ENCODE measurements around the gene LRP8. TPM values are rescaled to one million over a fixed set of nuclear protein-coding genes. Genes with fewer than 3 reads are reported as not detected.

LRP8 gene
- polyA plus RNA-seq, 6 donors from 2014 or later = 0.21 to 1.5 (median 0.57) TPM; not detected in 1

DNA sequence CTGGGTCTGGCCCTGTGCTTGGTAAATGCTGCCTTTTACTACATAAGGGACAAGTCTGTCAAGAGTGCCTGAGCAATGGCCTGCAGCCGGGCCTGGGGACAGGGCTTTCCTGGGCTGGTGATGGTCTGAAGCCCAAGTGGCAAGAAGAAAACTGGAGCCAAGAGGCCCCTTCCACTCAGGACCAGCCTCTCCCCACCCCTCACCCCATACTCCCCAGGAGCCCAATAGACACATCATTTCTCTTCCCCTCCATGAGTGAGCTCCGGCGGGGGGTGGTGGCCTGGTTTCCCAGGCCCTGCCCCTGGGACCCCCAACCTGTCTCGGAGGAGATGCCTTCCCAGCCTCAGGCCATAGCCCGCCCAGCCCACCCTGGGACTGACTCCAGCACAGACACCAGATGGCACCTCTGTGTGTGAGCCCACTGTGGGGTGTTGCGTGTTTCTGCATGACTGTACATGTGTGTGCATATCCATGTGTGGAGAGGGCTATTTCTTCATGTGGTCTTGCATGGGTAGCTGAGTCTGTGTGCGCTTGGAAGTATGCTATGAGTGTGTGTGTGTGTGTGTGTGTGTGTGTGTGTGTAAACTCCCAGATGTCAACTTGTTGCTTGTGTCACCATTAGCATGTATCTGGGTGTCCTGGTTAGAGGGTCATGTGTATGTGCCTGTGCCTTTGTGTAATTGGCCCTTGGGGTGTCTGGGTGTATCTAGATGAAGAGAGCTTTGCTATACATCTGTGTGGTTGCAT is 14.3 kb upstream of the LRP8 start:
- Mint-ChIP-seq H3K9me3 (no peaks in the 10 kb centered on the region), H3K36me3 (no peaks in the 10 kb centered on the region), H3K27me3 (peaks cover 0 to 8% (median 5%) of the 10 kb centered on the region in 3 donors), H3K27ac (no peak overlapping the region), H3K4me1 (peaks cover 0 to 6% (median 5%) of the 10 kb centered on the region in 3 donors), H3K4me3 (no peak overlapping the region)
- ATAC-seq (ENCODE audit: low read depth in 2 of 2) (no peak), DNase-seq (no peak)

DNA sequence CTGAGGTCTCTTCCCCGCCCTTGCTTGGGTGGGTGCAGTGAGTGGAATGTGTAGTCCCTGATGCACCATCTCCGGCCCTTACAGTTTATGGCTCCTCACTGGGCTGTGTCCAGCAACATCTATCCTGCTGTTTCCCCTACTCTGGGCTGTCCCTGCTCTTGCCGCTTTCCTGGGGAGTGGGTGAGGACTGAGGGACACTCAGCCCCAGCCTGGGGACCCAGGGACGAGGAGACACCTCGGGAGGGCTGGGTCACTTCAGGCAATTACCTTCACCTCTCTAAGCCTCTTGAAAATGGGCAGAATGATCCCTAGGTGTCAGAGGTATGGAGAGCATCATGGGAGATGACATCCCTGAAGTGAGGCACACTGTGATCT is 13.6 kb upstream of the LRP8 start:
- DNase-seq (no peak), ATAC-seq (ENCODE audit: low read depth in 2 of 2) (no peak)
- Mint-ChIP-seq H3K36me3 (no peaks in the 10 kb centered on the region), H3K4me1 (peaks cover 0 to 6% (median 5%) of the 10 kb centered on the region in 3 donors), H3K4me3 (no peak overlapping the region), H3K27ac (peak overlapping the region in 1 of 6 donors; percentile 22), H3K27me3 (peaks cover 0 to 8% (median 5%) of the 10 kb centered on the region in 3 donors), H3K9me3 (no peaks in the 10 kb centered on the region)

DNA sequence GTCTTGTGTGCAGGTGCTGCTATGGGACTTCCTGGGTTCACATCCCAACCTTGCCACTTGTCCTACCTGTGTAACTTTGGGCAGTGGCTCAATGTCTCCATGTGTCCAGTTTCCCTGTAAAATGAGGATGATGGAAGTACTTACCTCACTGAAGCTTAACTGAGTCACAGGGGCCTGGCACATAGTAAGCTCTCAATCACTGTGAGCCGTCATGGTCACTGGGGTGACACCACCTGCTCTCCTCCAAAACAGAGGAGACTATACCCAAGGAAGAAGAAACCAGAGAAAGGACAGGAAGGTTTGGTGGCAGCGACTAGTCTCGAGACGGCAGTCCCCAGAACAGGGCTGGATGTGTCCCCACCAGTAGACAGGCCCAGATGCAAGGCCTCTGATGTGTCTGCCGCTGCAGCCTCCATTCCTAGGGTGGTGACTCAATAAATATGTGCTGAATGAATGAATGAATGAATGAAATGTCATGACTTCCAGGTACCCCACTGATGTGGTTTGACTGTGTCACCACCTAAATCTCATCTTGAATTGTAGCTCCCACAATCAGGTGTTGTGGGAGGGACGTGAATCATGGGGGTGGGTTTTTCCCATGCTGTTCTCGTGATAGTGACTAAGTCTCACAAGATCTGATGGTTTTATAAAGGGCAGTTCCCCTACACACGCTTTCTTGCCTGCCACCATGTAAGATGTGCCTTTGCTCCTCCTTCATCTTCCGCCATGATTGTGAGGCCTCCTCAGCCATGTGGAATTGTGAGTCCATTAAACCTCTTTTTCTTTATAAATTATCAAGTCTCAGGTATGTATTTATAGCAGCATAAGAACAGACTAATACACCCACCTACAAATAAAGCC is 13.0 kb upstream of the LRP8 start:
- H3K4me3 Mint-ChIP-seq = no peak overlapping the region
- peaks cover 0 to 6% (median 5%) of the 10 kb centered on the region in 3 donors for H3K4me1 Mint-ChIP-seq
- DNase-seq (no peak), ATAC-seq (ENCODE audit: low read depth in 2 of 2) (no peak)
- no peaks in the 10 kb centered on the region for H3K9me3 Mint-ChIP-seq
- peaks cover 0 to 8% (median 5%) of the 10 kb centered on the region in 3 donors for H3K27me3 Mint-ChIP-seq
- H3K27ac Mint-ChIP-seq = peak overlapping the region in 1 of 6 donors; percentile 22
- no peaks in the 10 kb centered on the region for H3K36me3 Mint-ChIP-seq

DNA sequence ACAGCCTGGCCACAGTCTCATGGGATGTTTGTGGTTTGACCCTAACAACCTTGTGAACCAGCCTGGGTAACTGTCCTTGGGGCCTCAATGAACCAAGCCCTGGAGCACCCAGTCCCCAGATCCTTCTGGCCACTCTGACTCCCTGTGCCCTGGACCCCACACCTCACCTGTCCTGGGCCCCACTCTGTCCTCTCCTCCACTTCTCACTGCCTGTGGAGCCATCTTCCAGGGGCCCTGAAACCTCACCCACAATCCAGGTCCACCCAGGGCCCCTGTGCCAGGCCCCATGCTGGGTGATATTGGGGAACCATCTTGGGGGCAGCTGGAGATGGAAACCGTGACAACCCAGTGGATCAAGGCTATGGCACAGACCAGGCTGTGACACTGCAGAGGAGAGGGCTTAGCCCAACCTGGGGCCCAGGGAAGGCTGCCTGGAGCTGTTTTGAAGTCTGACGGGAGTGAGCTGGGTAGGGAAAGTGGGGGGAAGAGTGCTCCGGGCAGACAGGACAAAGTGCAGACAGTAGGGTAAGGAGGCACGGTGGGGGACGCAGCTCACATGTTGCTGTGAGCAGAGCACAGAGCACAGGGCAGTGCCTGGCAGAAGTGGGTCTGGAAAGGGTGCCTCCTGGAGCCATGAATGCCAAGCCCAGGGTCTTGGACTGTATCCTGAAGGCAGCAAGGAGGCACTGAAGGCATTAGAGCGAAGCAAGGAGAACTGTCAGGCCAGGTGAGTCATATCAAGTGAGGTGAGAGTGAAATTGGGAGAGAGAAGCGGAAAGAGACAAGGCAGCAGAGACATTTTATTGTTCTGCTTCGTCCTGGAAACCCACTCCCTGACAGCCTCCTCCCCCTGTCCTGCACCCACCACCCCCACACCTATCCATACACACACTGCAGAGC is 12.1 kb upstream of the LRP8 start:
- peaks cover 2 to 5% (median 4%) of the 10 kb centered on the region in 3 donors for H3K4me1 Mint-ChIP-seq
- H3K9me3 Mint-ChIP-seq = no peaks in the 10 kb centered on the region
- peak overlapping the region in 1 of 6 donors; percentile 62 for H3K27ac Mint-ChIP-seq
- ATAC-seq (ENCODE audit: low read depth in 2 of 2) (no peak), DNase-seq (no peak)
- peaks cover 0 to 8% (median 5%) of the 10 kb centered on the region in 3 donors for H3K27me3 Mint-ChIP-seq
- no peaks in the 10 kb centered on the region for H3K36me3 Mint-ChIP-seq
- H3K4me3 Mint-ChIP-seq = no peak overlapping the region

DNA sequence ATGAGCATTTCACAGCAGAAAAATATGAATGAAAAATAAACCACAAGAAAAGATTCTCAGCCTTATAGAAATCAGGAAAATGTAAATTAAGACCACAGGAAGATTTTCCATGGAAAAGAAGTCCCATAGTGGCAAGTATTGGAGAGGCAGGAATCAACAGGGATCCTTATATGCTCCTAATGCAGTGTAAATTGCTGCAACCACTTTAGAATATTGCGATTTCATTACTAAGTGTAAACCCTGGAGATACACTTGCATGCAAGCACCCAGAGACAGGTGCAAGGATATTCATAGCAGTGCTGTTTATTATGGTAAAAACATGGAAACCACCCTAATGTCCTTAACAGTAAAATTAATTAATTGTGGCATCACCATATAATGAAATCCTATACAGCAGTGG is 10.6 kb upstream of the LRP8 start:
- Mint-ChIP-seq H3K27me3 (peaks cover 0 to 8% (median 5%) of the 10 kb centered on the region in 3 donors), H3K4me3 (no peak overlapping the region), H3K9me3 (no peaks in the 10 kb centered on the region), H3K36me3 (no peaks in the 10 kb centered on the region), H3K4me1 (peaks cover 8 to 10% (median 10%) of the 10 kb centered on the region in 3 donors), H3K27ac (no peak overlapping the region)
- DNase-seq = no peak
- ATAC-seq (ENCODE audit: low read depth in 2 of 2) = no peak

DNA sequence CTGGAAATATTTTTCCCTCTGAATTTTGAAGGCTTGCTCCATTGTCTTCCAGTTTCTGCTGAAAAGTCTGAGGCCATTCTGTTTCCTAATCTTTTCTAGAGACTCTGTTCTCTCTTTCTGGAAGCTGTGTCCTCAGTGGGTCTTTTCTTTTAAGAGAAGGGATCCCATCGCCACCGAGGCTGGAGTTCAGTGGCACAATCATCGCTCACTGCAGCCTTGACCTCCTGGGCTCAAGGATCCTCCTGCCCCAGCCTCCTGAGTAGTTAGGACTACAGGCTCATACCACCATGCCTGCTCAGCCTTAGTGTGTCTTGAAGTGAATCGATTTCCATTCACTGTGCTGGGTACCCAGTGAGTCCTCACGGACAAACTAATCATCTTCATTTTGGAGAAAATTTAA is 9.6 kb upstream of the LRP8 start:
- no peaks in the 10 kb centered on the region for H3K36me3 Mint-ChIP-seq
- ATAC-seq (ENCODE audit: low read depth in 2 of 2) = no peak
- DNase-seq = no peak
- H3K4me3 Mint-ChIP-seq = peak overlapping the region in 1 of 8 donors; percentile 19
- no peak overlapping the region for H3K27ac Mint-ChIP-seq
- peaks cover 0 to 8% (median 5%) of the 10 kb centered on the region in 3 donors for H3K27me3 Mint-ChIP-seq
- H3K4me1 Mint-ChIP-seq = peaks cover 8 to 10% (median 10%) of the 10 kb centered on the region in 3 donors
- H3K9me3 Mint-ChIP-seq = no peaks in the 10 kb centered on the region

DNA sequence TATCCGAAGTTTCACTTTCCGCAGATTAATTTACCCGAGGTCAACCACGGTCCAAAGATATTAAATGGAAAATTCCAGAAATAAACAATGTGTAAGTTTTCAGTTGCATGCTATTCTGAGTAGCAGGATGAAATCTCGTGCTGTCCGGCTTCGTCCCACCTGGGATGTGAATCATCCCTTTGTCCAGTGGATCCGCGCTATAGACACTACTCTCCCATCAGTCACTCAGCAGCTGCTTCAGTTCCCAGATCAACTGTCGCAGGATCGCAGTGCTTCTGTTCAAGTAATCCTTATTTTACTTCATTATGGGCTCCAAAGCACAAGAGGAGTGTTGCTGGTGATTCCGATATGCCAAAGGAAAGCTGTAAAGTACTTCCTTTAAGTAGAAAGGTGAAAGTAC is 8.3 kb upstream of the LRP8 start:
- ATAC-seq (ENCODE audit: low read depth in 2 of 2) = no peak
- Mint-ChIP-seq H3K36me3 (no peaks in the 10 kb centered on the region), H3K4me1 (peaks cover 8 to 10% (median 10%) of the 10 kb centered on the region in 3 donors), H3K4me3 (peak overlapping the region in 1 of 8 donors; percentile 60), H3K9me3 (no peaks in the 10 kb centered on the region), H3K27ac (peak overlapping the region in 2 of 6 donors; percentile 28 to 34), H3K27me3 (peaks cover 0 to 8% (median 5%) of the 10 kb centered on the region in 3 donors)
- DNase-seq = no peak

DNA sequence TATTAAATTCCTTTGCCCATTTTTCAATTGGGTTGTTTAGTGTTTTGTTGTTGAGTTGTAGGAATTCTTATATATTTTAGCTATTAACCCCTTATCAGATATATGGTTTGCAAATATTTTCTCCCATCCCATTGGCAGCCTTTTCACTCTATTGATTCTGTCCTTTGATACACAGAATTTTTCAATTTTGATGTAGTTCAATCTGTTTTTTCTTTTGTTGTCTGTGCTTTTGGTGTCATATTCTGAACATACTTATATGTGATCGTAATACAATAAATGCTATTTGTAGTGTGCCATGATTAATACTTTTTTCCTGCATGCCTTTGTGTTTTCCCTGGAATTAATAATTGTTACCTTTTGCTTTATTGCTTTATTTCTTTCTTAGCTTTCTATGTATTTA is 7.8 kb upstream of the LRP8 start:
- DNase-seq (no peak), ATAC-seq (ENCODE audit: low read depth in 2 of 2) (no peak)
- peaks cover 0 to 8% (median 5%) of the 10 kb centered on the region in 3 donors for H3K27me3 Mint-ChIP-seq
- H3K36me3 Mint-ChIP-seq = no peaks in the 10 kb centered on the region
- H3K9me3 Mint-ChIP-seq = no peaks in the 10 kb centered on the region
- H3K27ac Mint-ChIP-seq = peak overlapping the region in 1 of 6 donors; percentile 28
- H3K4me3 Mint-ChIP-seq = no peak overlapping the region
- peaks cover 8 to 10% (median 10%) of the 10 kb centered on the region in 3 donors for H3K4me1 Mint-ChIP-seq

DNA sequence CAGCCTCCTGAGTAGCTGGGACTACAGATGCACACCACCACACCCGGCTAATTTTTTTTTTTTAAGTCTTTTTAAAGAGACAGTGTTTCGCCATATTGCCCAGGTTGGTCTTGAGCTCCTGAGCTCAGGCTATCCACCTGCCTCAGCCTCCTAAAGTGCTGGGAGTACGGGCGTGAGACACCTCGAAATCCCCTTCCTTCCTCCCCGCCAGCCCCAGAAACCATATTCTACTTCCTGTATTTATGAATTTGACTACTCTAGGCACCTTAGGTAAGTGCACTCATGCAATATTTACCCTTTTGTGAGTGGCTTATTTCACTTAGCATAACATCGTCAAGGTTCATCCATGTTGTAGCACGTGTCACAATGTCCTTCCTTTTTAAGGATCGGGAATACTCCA is 6.9 kb upstream of the LRP8 start:
- no peak for DNase-seq
- peak overlapping the region in 1 of 6 donors; percentile 1 for H3K27ac Mint-ChIP-seq

DNA sequence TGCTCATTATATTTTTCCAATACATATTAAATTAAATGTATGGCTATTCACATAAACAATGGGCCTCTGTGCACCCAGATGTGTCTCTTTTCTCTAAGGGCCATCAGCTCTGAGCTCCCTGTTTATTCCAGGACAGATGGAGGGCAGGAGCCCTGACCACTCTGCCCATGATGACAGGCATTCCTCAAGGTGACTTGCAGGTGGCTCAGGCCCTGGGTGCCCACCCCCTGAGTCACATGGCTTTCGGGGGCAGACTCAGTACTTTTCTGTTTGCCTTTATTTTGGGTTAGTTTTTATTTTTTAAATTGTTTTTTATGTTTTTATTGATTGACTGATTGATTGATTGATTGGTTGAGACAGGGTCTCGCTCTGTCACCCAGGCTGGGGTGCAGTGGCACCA is 6.4 kb upstream of the LRP8 start:
- ATAC-seq (ENCODE audit: low read depth in 2 of 2) = no peak
- Mint-ChIP-seq H3K4me1 (peaks cover 8 to 10% (median 10%) of the 10 kb centered on the region in 3 donors), H3K36me3 (no peaks in the 10 kb centered on the region), H3K27ac (no peak overlapping the region), H3K9me3 (no peaks in the 10 kb centered on the region), H3K27me3 (no peaks in the 10 kb centered on the region), H3K4me3 (no peak overlapping the region)
- DNase-seq = no peak

More for the DNA sequence above, 6.9 kb upstream of the LRP8 start:
- Mint-ChIP-seq H3K9me3 (no peaks in the 10 kb centered on the region), H3K36me3 (no peaks in the 10 kb centered on the region), H3K4me1 (peaks cover 8 to 10% (median 10%) of the 10 kb centered on the region in 3 donors), H3K4me3 (peak overlapping the region in 2 of 8 donors; percentile 12 to 33), H3K27me3 (no peaks in the 10 kb centered on the region)
- ATAC-seq (ENCODE audit: low read depth in 2 of 2) = peak; percentile 89 to 97

DNA sequence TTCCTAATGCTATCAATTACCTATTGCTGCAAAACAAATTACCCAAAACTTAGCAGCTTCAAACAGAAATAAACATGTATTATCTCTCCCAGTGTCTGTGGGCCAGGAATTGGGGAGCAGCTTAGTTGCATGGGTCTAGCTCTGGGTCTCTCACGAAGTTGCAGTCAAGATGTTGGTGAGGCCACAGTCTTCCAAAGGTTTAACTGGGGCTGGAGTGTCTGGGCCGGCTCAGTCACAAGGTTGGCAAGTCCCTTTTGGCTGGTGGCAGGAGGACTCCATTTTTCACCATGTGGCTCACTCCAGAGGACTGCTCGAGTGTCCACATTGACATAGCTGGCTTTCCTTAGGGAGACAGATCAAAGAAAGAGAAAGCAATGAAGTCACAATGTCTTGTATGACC is 5.0 kb upstream of the LRP8 start:
- H3K4me1 Mint-ChIP-seq = peaks cover 10 to 16% (median 11%) of the 10 kb centered on the region in 3 donors
- H3K9me3 Mint-ChIP-seq = no peaks in the 10 kb centered on the region
- no peak for ATAC-seq (ENCODE audit: low read depth in 2 of 2)
- no peaks in the 10 kb centered on the region for H3K27me3 Mint-ChIP-seq
- H3K36me3 Mint-ChIP-seq = no peaks in the 10 kb centered on the region
- H3K4me3 Mint-ChIP-seq = peak overlapping the region in 1 of 8 donors; percentile 67
- no peak for DNase-seq
- no peak overlapping the region for H3K27ac Mint-ChIP-seq

DNA sequence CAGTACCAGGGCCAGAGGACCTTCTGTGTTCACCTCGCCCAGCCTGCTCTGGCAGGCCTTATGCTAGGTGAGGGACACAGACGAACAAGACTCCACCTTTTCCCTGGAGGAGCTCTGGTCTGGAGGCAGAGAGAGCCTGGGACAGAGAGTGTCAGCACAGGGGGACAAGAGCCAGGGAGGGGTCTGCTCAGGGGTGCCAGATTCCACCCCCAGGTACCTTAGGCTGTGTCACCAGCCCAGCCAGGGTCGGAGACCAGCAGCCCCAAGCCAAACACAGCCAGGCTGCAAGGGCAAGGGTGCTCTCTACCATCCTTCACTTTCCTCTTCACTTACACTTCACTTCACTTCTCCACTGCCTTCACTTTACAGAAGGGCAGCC is 4.3 kb upstream of the LRP8 start:
- no peak overlapping the region for H3K27ac Mint-ChIP-seq
- H3K9me3 Mint-ChIP-seq = no peaks in the 10 kb centered on the region
- peaks cover 10 to 18% (median 13%) of the 10 kb centered on the region in 3 donors for H3K4me1 Mint-ChIP-seq
- no peak for DNase-seq
- H3K27me3 Mint-ChIP-seq = no peaks in the 10 kb centered on the region
- H3K36me3 Mint-ChIP-seq = no peaks in the 10 kb centered on the region
- no peak for ATAC-seq (ENCODE audit: low read depth in 2 of 2)
- H3K4me3 Mint-ChIP-seq = peak overlapping the region in 2 of 8 donors; percentile 67 to 68
